Cardiac fibroblast (primary cell): ENCODE measurements around the gene GTF2E1.
"Not testable (repeated sequence)": the region's sequence is repeated elsewhere in the genome, so short reads cannot be mapped to it uniquely, and the experiment has no call there.

Source experiments
- DNase-seq, 2 donors: peaks; one replicate each; pipeline versions ENCODE4 v3.0.0 to v3.0.0-alpha.2; 2010; ENCODE audit warnings: low read depth in 2 of 2
- H3K4me3 ChIP-seq, 2 donors: replicated peaks in 1 of 2; 1 replicate in 1 of 2; 2 replicates in 1 of 2; pipeline ENCODE4 v1.5.1; 2011; ENCODE audit warnings: low read depth in 2 of 2, low read length in 2 of 2, mild to moderate bottlenecking in 2 of 2, moderate library complexity in 1 of 2
- CTCF ChIP-seq: IDR thresholded peaks from one replicate; pipeline ENCODE4 v1.5.1; 2011; ENCODE audit warnings: low read depth, mild to moderate bottlenecking, low read length, inconsistent platforms

The GTF2E1 gene

GRCh38 chr3:120778776-120779175, 36.2 kb downstream of the GTF2E1 start:
- no peak for TF ChIP-seq CTCF
- H3K4me3 ChIP-seq, result no peak overlapping the region
- no peak for DNase-seq

GRCh38 chr3:120780977-120781376, 38.4 kb downstream of the GTF2E1 start:
- no peak for TF ChIP-seq CTCF
- no peak overlapping the region for H3K4me3 ChIP-seq
- peak; percentile 80 to 95 for DNase-seq

- DNase-seq, result peak; percentile 60 to 63
- H3K4me3 ChIP-seq, result not testable (repeated sequence)
Observed at GRCh38 chr3:120785832-120786231, 43.3 kb downstream of the GTF2E1 start.

- no peak for DNase-seq
- no peak for TF ChIP-seq CTCF
- no peak overlapping the region for H3K4me3 ChIP-seq
Observed at GRCh38 chr3:120791010-120791409, 48.5 kb downstream of the GTF2E1 start.

GRCh38 chr3:120791913-120792312, 49.4 kb downstream of the GTF2E1 start:
- DNase-seq, result peak; percentile 32 to 34
- no peak for TF ChIP-seq CTCF
- H3K4me3 ChIP-seq, result no peak overlapping the region

GRCh38 chr3:120793601-120794000, 51.1 kb downstream of the GTF2E1 start:
- no peak overlapping the region for H3K4me3 ChIP-seq
- no peak for TF ChIP-seq CTCF
- no peak for DNase-seq

GRCh38 chr3:120795017-120795648, 52.6 kb downstream of the GTF2E1 start:
- no peak overlapping the region for H3K4me3 ChIP-seq
- peak; percentile 84 for TF ChIP-seq CTCF
- DNase-seq, result peak; percentile 84 to 89
